Vagina (tissue), 2 donors: ENCODE results near the gene FAM219A. TPM values are rescaled to one million over a fixed set of nuclear protein-coding genes. Genes with fewer than 3 reads are reported as not detected.

Experiments used
- DNase-seq, 2 donors: peaks; one replicate each; pipeline ENCODE4 v3.0.0-alpha.2; 2017; ENCODE audit errors: extremely low spot score in 2 of 2
- H3K27ac ChIP-seq: fragments of 200-600 bp; sonication (generic); one replicate; pipeline ENCODE4 v1.5.1; 2019
- H3K27me3 ChIP-seq: fragments of 200-600 bp; sonication (generic); one replicate; pipeline ENCODE4 v1.5.1; 2019
- H3K36me3 ChIP-seq, 2 donors: fragments of 200-600 bp; sonication (generic); one replicate each; pipeline ENCODE4 v1.5.1; 2017 to 2019
- H3K4me1 ChIP-seq: fragments of 200-600 bp; sonication (generic); one replicate; pipeline ENCODE4 v1.5.1; 2019
- H3K4me3 ChIP-seq, 2 donors: fragments of 200-600 bp; sonication (generic); 1 replicate in 1 of 2; 2 replicates in 1 of 2; pipeline ENCODE4 v1.5.1; 2016 to 2019
- H3K9me3 ChIP-seq: fragments of 200-600 bp; sonication (generic); one replicate; pipeline ENCODE4 v1.5.1; 2019
- POLR2A ChIP-seq, 2 donors: fragments of 450-650 bp; IDR thresholded peaks; one replicate each; pipeline ENCODE4 v1.6.1; 2017; ENCODE audit warnings: antibody characterized with exemption in 2 of 2, mild to moderate bottlenecking in 2 of 2, moderate library complexity in 2 of 2
- POLR2AphosphoS5 ChIP-seq, 2 donors: sonication (generic); formaldehyde crosslinking; IDR thresholded peaks; one replicate each; pipeline ENCODE4 v1.9.0; 2017; ENCODE audit warnings: antibody characterized with exemption in 2 of 2, mild to moderate bottlenecking in 2 of 2, low read depth in 1 of 2; ENCODE audit not compliant: insufficient read depth in 1 of 2
- intact Hi-C: fragments of 100-400 bp; cut with DNase I; formaldehyde crosslinking; loops from one replicate; pipeline ENCODE4 v1.15.1; 2023
- total RNA-seq: library from RNA; depleted of rRNA; stranded (reverse); fragments of >200 nt; gene quantifications from one replicate; pipeline ENCODE4 v1.2.3, GENCODE V29; 2016
- TF ChIP-seq, protein P1 (sequence below), 3 experiments: fragments of 450-650 bp in 2 of 3; fragments of 200-600 bp in 1 of 3; sonication (generic) in 1 of 3; IDR thresholded peaks; one replicate each; pipeline ENCODE4 v1.5.1; 2017 to 2019; ENCODE audit warnings: antibody characterized with exemption in 3 of 3, mild to moderate bottlenecking in 2 of 3, moderate library complexity in 2 of 3

The FAM219A gene
- total RNA-seq, 1 donor from 2014 or later: 9.3 TPM

DNA sequence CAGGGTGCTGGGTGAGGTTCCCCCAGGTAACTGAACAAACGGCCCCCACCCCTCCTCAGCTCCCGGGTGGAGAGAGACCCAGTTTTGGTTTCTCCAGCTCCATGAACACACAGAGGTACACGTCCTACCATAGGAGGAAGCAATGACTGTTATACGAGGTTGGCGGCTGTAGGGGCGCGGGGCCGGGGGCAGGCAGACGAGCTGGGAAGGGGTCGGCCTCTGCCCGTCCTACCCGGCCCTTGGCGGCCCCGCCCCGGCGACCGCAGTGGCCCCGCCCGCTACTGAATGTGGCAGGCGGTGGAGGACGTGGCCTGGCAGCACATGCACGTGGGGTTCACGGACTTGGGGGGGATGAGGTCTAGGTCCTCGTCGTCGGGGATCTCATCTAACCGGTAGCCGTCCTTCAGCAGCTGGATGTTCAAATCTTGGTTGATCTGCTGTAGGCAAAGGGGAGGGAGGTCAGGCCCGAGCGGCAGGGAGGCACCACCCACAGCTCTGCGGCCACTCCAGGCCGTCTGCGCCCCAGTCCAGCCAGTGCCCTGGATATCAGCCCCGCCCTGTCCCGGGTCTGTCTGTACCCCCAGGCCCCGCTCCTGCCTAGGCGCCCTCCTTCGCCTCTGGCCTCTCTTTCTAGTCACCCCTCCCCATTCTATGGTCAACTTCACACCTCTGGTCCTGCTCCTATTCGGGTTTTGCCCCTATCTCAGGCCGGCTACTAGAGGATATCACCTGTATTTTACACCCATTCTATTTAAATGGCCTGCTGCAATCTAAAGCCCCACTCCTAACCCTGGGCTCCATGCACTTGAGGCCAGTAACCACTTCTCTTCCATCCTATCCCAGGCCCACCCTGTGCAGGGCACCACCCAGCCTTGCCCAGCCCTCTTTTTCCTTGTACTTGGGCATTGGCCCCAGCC lies 57.4 kb downstream of the FAM219A start:
- H3K4me3 ChIP-seq: no peak overlapping the region
- H3K27me3 ChIP-seq: no peaks in the 10 kb centered on the region
- DNase-seq: no peak
- intact Hi-C loops: loop anchor here (10.0 kb wide), 2 partner anchors 94 to 194 kb away; no protein-coding TSS in a partner anchor
- H3K4me1 ChIP-seq: no peaks in the 10 kb centered on the region
- H3K27ac ChIP-seq: no peak overlapping the region
- TF ChIP-seq POLR2A (IDR thresholded peaks at IDR 0.05) (no peak), POLR2AphosphoS5 (IDR thresholded peaks at IDR 0.05; ENCODE audit: insufficient read depth in 1 of 2, low read depth in 1 of 2) (no peak)
- TF ChIP-seq, protein P1, sequence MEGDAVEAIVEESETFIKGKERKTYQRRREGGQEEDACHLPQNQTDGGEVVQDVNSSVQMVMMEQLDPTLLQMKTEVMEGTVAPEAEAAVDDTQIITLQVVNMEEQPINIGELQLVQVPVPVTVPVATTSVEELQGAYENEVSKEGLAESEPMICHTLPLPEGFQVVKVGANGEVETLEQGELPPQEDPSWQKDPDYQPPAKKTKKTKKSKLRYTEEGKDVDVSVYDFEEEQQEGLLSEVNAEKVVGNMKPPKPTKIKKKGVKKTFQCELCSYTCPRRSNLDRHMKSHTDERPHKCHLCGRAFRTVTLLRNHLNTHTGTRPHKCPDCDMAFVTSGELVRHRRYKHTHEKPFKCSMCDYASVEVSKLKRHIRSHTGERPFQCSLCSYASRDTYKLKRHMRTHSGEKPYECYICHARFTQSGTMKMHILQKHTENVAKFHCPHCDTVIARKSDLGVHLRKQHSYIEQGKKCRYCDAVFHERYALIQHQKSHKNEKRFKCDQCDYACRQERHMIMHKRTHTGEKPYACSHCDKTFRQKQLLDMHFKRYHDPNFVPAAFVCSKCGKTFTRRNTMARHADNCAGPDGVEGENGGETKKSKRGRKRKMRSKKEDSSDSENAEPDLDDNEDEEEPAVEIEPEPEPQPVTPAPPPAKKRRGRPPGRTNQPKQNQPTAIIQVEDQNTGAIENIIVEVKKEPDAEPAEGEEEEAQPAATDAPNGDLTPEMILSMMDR (IDR thresholded peaks at IDR 0.05): no peak
- no peaks in the 10 kb centered on the region for H3K9me3 ChIP-seq
- peaks cover 3 to 53% of the 10 kb centered on the region in 2 donors for H3K36me3 ChIP-seq

DNA sequence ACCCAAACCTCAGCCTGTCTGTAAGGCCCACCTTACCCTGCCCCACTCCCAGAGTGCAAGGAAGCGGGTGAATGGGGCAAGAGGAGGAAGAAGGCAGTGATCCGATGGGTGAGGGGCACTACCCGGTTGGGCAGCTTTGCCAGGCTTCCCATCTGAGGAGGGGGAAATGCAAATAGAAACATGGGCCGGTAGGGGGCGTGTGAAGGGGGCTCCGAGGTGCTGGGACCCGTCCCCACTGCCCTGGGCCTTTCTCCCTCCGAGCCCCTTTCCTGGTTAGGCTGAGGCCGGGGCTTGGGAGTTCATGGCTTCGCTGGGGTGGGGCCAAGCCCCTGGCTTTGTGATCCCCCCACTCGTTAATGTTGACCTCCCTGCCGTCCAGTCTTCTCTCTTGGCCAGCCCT lies 58.1 kb downstream of the FAM219A start:
- Histone ChIP-seq H3K27me3 (no peaks in the 10 kb centered on the region), H3K36me3 (peaks cover 3 to 49% of the 10 kb centered on the region in 2 donors), H3K27ac (no peak overlapping the region), H3K4me3 (no peak overlapping the region), H3K4me1 (no peaks in the 10 kb centered on the region), H3K9me3 (no peaks in the 10 kb centered on the region)
- TF ChIP-seq, protein P1 (IDR thresholded peaks at IDR 0.05): no peak
- TF ChIP-seq POLR2AphosphoS5 (IDR thresholded peaks at IDR 0.05; ENCODE audit: insufficient read depth in 1 of 2, low read depth in 1 of 2) (no peak), POLR2A (IDR thresholded peaks at IDR 0.05) (no peak)
- DNase-seq: no peak
- intact Hi-C loops: loop anchor here (10.0 kb wide), 2 partner anchors 95 to 195 kb away; no protein-coding TSS in a partner anchor

DNA sequence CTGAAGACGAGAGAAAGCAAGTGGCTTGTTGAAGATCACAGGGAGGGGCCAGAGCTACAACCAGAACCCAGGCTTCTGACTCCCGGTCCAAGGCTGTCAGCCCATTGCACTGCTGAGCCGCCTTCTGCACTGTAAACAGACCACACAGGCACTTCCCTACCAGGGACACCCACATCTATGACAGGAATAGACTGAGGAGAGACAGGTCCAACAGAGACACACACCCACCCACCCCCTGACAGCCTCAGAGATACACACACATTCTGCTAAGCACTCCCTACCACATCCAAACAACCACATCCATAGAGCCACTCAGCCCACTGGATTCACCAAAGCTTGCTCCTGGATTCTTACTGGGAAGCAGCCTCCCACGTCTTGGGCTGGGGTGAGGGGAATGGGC lies 58.6 kb downstream of the FAM219A start:
- no peak overlapping the region for H3K27ac ChIP-seq
- H3K9me3 ChIP-seq: no peaks in the 10 kb centered on the region
- intact Hi-C loops: loop anchor here (10.0 kb wide), 2 partner anchors 95 to 195 kb away; no protein-coding TSS in a partner anchor
- DNase-seq: no peak
- H3K27me3 ChIP-seq: no peaks in the 10 kb centered on the region
- TF ChIP-seq POLR2AphosphoS5 (IDR thresholded peaks at IDR 0.05; ENCODE audit: insufficient read depth in 1 of 2, low read depth in 1 of 2): no peak
- TF ChIP-seq, protein P1 (IDR thresholded peaks at IDR 0.05): no peak
- TF ChIP-seq POLR2A (IDR thresholded peaks at IDR 0.05): no peak
- no peak overlapping the region for H3K4me3 ChIP-seq
- H3K4me1 ChIP-seq: no peaks in the 10 kb centered on the region
- H3K36me3 ChIP-seq: peaks cover 3 to 45% of the 10 kb centered on the region in 2 donors

DNA sequence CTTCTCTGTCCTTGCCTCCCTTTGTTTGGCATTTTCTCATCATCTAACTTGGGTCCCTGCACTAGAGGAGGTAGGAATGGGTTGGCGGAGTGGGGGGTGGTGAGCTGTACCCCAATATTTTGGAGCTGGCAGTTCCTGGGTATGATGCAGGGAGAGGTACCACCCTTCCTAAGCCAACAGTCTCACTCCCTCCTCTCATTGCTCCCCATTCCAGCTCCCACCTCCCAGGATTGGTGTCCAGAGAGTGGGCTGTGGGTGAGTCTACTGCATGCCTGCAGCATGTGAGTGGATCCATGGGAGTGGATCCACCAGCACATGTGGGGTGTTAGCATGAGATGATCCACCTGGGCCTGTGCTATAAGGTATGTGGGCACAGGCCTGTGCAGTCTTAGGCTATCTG lies 59.5 kb downstream of the FAM219A start:
- peak in 1 of 2 donors; percentile 94 for DNase-seq
- Histone ChIP-seq H3K27ac (no peak overlapping the region), H3K9me3 (no peaks in the 10 kb centered on the region), H3K4me3 (no peak overlapping the region), H3K4me1 (no peaks in the 10 kb centered on the region), H3K36me3 (peaks cover 3 to 40% of the 10 kb centered on the region in 2 donors), H3K27me3 (no peaks in the 10 kb centered on the region)
- intact Hi-C loops: no loop called here
- no peak for TF ChIP-seq POLR2A (IDR thresholded peaks at IDR 0.05)
- TF ChIP-seq, protein P1 (IDR thresholded peaks at IDR 0.05): no peak
- no peak for TF ChIP-seq POLR2AphosphoS5 (IDR thresholded peaks at IDR 0.05; ENCODE audit: insufficient read depth in 1 of 2, low read depth in 1 of 2)
